ENCODE data around the gene THAP4.
"Not testable (repeated sequence)": the region's sequence is repeated elsewhere in the genome, so short reads cannot be mapped to it uniquely, and the experiment has no call there.

The THAP4 gene

DNA sequence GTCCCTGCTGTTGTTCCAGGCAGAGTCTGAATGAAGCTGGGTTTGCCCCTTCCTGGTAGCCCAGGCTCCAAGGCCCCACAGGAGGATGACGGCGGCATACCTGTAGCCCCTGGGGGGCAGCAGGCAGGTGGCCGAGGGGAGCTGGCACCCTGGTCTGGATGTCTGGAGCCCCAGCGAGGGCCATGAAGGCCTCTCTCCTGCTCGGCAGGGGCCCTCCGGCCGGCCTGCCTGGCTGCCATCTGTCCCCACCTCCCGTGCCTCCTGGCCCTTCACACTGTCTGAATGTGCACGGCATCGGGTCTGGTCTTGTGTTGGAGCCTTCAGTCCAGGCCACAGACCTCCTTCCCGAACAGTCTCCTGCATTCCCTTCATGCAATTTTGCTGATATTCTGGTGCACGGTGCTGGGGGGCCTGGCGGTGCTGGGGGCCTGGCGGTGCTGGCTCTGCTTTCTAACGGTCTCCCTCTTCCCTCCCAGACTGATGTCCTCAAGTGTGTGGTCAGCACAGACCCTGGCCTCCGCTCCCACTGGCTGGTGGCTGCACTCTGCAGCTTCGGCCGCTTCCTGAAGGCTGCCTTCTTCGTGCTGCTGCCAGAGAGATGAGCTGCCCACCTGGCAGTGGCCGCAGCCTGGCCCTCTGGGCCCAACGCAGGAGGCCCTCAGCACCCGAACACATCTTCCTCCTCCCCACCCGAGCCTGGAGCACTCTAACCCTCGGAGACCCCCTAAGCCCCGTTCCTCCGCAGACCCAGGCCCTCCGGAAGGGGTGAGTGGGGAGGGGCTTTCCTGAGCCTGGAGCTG is 64.9 kb downstream of the THAP4 start:
- no peaks in the 10 kb centered on the region for H3K9me3 ChIP-seq (ENCODE audit: control insufficient read depth, low read length)
- H3K36me3 ChIP-seq (ENCODE audit: control insufficient read depth, insufficient read depth, low read length), result no peaks in the 10 kb centered on the region
- 94% methylated on average over 27 of the region's 27 CpGs for WGBS, 2 experiments
- no peaks in the 10 kb centered on the region for H3K27me3 ChIP-seq (ENCODE audit: control insufficient read depth, insufficient read depth, low read length, poor library complexity, severe bottlenecking)
- no peak overlapping the region for H3K4me3 ChIP-seq (ENCODE audit: insufficient read depth, low read depth, low read length)
- no peak overlapping the region for H3K27ac ChIP-seq (ENCODE audit: insufficient read depth, low read depth, low read length, poor library complexity, severe bottlenecking)
- H3K4me1 ChIP-seq (ENCODE audit: control insufficient read depth, insufficient read depth, low read length), result no peaks in the 10 kb centered on the region

DNA sequence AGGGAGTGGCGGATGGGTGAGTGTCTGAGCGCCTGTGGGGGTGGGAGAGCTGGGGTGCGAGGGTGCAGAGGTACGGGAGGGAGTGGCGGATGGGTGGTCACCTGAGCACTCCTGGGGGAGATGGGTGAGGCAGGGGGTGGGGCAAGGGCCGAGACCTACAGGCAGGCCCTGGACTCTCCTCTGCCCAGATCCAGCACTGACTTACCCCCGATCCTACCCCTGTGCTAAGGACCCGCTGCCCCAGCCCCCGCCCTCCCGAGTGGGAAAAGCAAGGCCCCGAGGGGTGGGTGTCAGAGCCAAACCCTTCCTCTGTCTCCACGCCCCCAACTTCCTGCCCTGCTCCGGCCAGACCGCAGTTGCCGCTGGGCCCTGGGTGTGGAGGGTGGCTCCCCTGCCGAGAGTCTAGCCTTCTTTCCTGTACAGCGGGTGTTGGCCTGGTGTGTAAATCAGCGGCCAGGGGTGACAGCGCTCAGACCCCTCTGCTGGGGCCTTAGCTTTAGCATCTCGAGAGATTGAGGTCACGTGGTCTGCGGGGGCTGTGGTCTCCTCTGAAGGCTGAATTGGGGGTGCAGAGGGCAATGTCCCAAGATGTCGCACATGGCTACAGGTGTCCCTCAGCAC is 65.9 kb downstream of the THAP4 start:
- 92 to 94% methylated on average over 23 of the region's 23 CpGs for WGBS, 2 experiments
- Histone ChIP-seq H3K27ac (ENCODE audit: insufficient read depth, low read depth, low read length, poor library complexity, severe bottlenecking) (no peak overlapping the region), H3K36me3 (ENCODE audit: control insufficient read depth, insufficient read depth, low read length) (no peaks in the 10 kb centered on the region), H3K9me3 (ENCODE audit: control insufficient read depth, low read length) (no peaks in the 10 kb centered on the region), H3K4me3 (ENCODE audit: insufficient read depth, low read depth, low read length) (no peak overlapping the region), H3K27me3 (ENCODE audit: control insufficient read depth, insufficient read depth, low read length, poor library complexity, severe bottlenecking) (no peaks in the 10 kb centered on the region), H3K4me1 (ENCODE audit: control insufficient read depth, insufficient read depth, low read length) (no peaks in the 10 kb centered on the region)

DNA sequence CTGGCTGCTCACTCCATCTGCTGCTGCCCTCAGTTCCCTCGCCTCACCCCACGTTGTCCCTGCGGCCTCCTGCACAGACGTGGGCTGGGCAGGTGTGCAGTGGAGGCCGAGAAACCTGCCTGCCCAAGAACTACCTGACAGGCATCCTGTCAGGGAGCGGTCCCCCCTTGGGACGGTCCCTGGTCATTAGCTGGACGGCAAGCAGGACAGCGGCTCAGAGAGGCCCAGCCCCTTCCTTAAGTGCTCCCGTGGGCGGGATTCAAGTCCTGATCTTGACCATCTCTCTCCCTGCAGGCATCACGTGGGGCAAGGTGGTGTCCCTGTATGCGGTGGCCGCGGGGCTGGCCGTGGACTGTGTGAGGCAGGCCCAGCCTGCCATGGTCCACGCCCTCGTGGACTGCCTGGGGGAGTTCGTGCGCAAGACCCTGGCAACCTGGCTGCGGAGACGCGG is 67.1 kb downstream of the THAP4 start:
- 94 to 95% methylated on average over 23 of the region's 23 CpGs for WGBS, 2 experiments
- Histone ChIP-seq H3K4me3 (ENCODE audit: insufficient read depth, low read depth, low read length) (no peak overlapping the region), H3K36me3 (ENCODE audit: control insufficient read depth, insufficient read depth, low read length) (no peaks in the 10 kb centered on the region), H3K4me1 (ENCODE audit: control insufficient read depth, insufficient read depth, low read length) (peaks cover 8% of the 10 kb centered on the region), H3K27me3 (ENCODE audit: control insufficient read depth, insufficient read depth, low read length, poor library complexity, severe bottlenecking) (no peaks in the 10 kb centered on the region), H3K9me3 (ENCODE audit: control insufficient read depth, low read length) (no peaks in the 10 kb centered on the region), H3K27ac (ENCODE audit: insufficient read depth, low read depth, low read length, poor library complexity, severe bottlenecking) (no peak overlapping the region)

DNA sequence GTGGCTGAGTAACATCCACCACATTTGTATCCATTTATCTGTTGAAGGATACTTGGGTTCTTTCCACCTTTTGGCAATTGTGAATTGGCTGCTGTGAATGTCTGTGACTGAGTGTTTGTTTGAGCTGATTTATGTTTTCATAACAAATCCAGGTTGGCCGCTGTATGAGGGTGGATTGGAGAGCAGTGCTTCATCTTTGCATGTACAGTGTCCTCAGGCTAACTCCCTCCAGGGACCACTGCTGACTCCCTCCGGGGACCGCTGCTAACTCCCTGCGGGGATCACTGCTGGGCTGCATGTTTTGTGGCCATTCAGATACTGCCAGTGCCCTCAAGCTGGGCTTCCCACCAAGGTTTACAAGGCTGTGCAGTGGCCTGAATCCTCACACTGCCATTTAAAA is 68.2 kb downstream of the THAP4 start:
- Histone ChIP-seq H3K4me1 (ENCODE audit: control insufficient read depth, insufficient read depth, low read length) (peaks cover 9% of the 10 kb centered on the region), H3K27me3 (ENCODE audit: control insufficient read depth, insufficient read depth, low read length, poor library complexity, severe bottlenecking) (no peaks in the 10 kb centered on the region), H3K4me3 (ENCODE audit: insufficient read depth, low read depth, low read length) (no peak overlapping the region), H3K27ac (ENCODE audit: insufficient read depth, low read depth, low read length, poor library complexity, severe bottlenecking) (no peak overlapping the region), H3K9me3 (ENCODE audit: control insufficient read depth, low read length) (no peaks in the 10 kb centered on the region), H3K36me3 (ENCODE audit: control insufficient read depth, insufficient read depth, low read length) (no peaks in the 10 kb centered on the region)
- 87 to 90% methylated on average over 4 of the region's 4 CpGs for WGBS, 2 experiments

DNA sequence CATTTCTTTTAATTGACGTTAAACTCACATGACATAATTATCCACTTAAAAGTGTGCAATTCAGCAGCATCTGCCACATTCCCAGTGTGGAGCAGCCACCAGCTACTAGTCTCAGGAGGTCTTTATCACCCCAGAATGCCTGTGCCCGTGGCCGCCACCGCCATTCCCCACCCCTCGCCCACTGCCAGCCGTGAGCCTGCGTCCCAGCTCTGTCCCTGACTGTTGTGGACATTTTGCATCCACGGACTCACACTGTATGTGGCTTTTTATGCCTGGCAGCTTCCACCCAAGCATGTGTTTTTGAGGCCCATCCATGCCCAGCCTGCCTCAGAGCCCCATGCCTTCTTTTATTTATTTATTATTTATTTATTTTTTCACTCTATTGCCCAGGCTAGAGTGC is 69.2 kb downstream of the THAP4 start:
- H3K9me3 ChIP-seq (ENCODE audit: control insufficient read depth, low read length), result no peaks in the 10 kb centered on the region
- no peaks in the 10 kb centered on the region for H3K36me3 ChIP-seq (ENCODE audit: control insufficient read depth, insufficient read depth, low read length)
- H3K4me1 ChIP-seq (ENCODE audit: control insufficient read depth, insufficient read depth, low read length), result peaks cover 9% of the 10 kb centered on the region
- H3K27me3 ChIP-seq (ENCODE audit: control insufficient read depth, insufficient read depth, low read length, poor library complexity, severe bottlenecking), result no peaks in the 10 kb centered on the region
- H3K27ac ChIP-seq (ENCODE audit: insufficient read depth, low read depth, low read length, poor library complexity, severe bottlenecking), result no peak overlapping the region
- 92 to 95% methylated on average over 8 of the region's 8 CpGs for WGBS, 2 experiments
- no peak overlapping the region for H3K4me3 ChIP-seq (ENCODE audit: insufficient read depth, low read depth, low read length)

DNA sequence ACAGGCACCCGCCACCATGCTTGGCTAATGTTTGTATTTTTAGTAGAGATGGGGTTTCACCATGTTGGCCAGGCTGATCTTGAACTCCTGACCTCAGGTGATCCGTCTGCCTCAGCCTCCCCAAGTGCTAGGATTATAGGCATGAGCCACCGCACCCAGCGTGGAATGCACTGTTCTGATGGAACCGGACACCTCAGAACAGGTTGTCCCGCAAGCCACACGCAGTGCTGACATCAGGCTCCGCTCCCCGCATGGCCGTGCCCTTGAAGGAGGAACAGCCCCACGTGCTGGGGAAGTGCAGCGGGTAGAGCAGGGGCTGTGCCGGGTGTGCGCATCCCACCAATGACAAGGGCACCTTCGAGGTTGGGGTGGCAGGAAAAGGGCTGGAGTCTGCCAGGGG is 69.7 kb downstream of the THAP4 start:
- H3K4me1 ChIP-seq (ENCODE audit: control insufficient read depth, insufficient read depth, low read length); H3K27me3 ChIP-seq (ENCODE audit: control insufficient read depth, insufficient read depth, low read length, poor library complexity, severe bottlenecking); H3K27ac ChIP-seq (ENCODE audit: insufficient read depth, low read depth, low read length, poor library complexity, severe bottlenecking); H3K9me3 ChIP-seq (ENCODE audit: control insufficient read depth, low read length); H3K36me3 ChIP-seq (ENCODE audit: control insufficient read depth, insufficient read depth, low read length); H3K4me3 ChIP-seq (ENCODE audit: insufficient read depth, low read depth, low read length): not testable (repeated sequence)
- WGBS, 2 experiments, result 93 to 94% methylated on average over 15 of the region's 15 CpGs

DNA sequence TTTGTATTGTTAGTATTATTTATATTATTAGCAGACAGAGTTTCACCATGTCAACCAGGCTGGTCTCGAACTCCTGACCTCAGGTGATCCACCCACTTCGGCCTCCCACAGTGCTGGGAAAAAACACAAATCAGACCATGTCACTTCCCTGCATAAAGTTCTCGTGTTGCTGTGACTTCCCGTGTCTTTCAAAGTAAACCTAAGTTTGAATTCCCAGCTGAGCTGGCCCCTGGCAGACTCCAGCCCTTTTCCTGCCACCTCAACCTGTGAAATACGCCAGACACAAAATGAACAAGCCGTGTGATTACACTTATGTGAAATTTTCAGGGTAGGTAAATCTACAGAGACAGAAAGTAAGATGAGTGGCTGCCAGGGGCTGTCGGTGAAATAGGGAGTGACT is 70.5 kb downstream of the THAP4 start:
- 94 to 96% methylated on average over 7 of the region's 7 CpGs for WGBS, 2 experiments
- H3K27me3 ChIP-seq (ENCODE audit: control insufficient read depth, insufficient read depth, low read length, poor library complexity, severe bottlenecking), result no peaks in the 10 kb centered on the region
- no peak overlapping the region for H3K27ac ChIP-seq (ENCODE audit: insufficient read depth, low read depth, low read length, poor library complexity, severe bottlenecking)

DNA sequence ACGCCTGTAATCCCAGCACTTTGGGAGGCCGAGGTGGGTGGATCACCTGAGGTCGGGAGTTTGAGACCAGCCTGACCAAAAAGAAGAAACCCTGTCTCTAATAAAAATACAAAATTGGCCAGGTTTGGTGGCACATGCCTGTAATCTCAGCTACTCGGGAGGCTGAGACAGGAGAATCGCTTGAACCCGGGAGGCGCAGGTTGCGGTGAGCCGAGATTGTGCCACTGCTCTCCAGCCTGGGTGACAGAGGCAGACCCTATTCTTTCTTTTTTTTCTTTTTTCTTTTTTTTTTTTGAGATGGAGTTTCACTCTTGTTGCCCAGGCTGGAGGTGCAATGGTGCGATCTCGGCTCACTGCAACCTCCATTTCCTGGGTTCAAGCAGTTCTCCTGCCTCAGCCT is 70.9 kb downstream of the THAP4 start:
- H3K4me3 ChIP-seq (ENCODE audit: insufficient read depth, low read depth, low read length); H3K27ac ChIP-seq (ENCODE audit: insufficient read depth, low read depth, low read length, poor library complexity, severe bottlenecking); H3K9me3 ChIP-seq (ENCODE audit: control insufficient read depth, low read length); H3K27me3 ChIP-seq (ENCODE audit: control insufficient read depth, insufficient read depth, low read length, poor library complexity, severe bottlenecking); H3K36me3 ChIP-seq (ENCODE audit: control insufficient read depth, insufficient read depth, low read length); H3K4me1 ChIP-seq (ENCODE audit: control insufficient read depth, insufficient read depth, low read length): not testable (repeated sequence)
- WGBS, 2 experiments, result 93 to 94% methylated on average over 11 of the region's 11 CpGs

More for the DNA sequence above, 70.5 kb downstream of the THAP4 start:
- H3K9me3 ChIP-seq (ENCODE audit: control insufficient read depth, low read length), result no peaks in the 10 kb centered on the region
- no peak overlapping the region for H3K4me3 ChIP-seq (ENCODE audit: insufficient read depth, low read depth, low read length)
- H3K36me3 ChIP-seq (ENCODE audit: control insufficient read depth, insufficient read depth, low read length), result no peaks in the 10 kb centered on the region
- peaks cover 9% of the 10 kb centered on the region for H3K4me1 ChIP-seq (ENCODE audit: control insufficient read depth, insufficient read depth, low read length)

DNA sequence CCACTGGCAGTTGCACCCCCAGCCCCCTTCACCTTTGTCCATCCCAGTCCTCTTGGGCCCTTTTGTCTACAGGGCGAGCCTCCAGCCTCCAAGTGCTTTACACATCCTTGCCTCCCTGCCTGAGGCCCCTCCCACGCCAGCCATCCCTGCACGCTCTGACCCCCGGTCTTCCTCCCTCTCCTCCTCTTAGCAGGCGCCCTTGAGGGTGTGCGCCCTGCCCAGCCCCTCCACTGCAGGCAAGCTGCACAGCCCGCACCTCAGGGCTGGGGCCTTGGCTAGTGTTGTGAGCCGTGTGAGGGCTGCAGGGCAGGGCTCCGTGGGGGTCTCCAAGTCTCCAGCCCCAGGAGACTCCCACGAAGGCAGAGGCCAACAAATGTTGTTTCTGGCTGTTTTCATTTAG is 71.5 kb downstream of the THAP4 start:
- no peaks in the 10 kb centered on the region for H3K36me3 ChIP-seq (ENCODE audit: control insufficient read depth, insufficient read depth, low read length)
- no peaks in the 10 kb centered on the region for H3K27me3 ChIP-seq (ENCODE audit: control insufficient read depth, insufficient read depth, low read length, poor library complexity, severe bottlenecking)
- H3K4me3 ChIP-seq (ENCODE audit: insufficient read depth, low read depth, low read length), result no peak overlapping the region
- H3K27ac ChIP-seq (ENCODE audit: insufficient read depth, low read depth, low read length, poor library complexity, severe bottlenecking), result no peak overlapping the region
- WGBS, 2 experiments, result 75% methylated on average over 10 of the region's 10 CpGs
- no peaks in the 10 kb centered on the region for H3K9me3 ChIP-seq (ENCODE audit: control insufficient read depth, low read length)
- peaks cover 9% of the 10 kb centered on the region for H3K4me1 ChIP-seq (ENCODE audit: control insufficient read depth, insufficient read depth, low read length)

DNA sequence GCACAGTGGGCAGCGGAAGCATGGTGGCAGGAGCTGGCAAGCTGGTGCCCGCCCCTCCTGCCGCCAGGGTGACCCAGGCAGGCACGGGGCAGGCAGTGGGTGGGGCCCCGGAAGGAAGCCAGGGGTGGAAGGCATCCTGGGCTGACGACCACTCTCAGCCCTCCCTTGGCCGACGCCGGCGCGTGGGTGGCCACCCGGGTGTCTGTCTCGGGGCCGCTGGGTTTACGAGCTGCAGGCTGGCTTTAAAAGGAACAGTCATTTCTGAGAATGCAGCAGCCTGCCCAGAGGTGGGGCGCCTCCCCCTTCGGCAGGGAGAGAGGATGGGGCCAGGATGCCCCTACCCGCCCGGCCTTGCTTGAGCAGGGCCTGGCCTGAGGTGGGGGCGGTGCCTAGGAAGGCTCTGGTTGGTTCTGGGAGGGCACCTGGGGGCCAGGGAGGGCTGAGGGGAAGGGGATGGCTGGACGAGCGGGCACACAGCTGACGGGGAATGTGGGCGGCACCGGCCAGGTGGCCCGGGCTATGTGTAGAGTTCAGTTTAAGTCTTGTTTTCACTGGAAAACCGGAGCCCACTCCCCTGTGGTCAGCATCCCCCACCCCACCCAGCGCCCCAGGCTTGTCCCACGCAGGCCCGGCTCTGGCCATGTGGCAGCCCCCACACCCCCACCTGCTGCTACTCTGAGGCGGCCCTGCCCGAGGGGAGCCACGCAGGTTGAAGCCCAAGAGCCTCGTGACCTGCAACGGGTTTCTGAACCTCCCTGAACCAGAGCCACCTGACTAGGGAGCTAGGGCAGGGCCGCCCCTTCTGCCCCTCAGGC is 72.2 kb downstream of the THAP4 start:
- Histone ChIP-seq H3K9me3 (ENCODE audit: control insufficient read depth, low read length) (no peaks in the 10 kb centered on the region), H3K4me3 (ENCODE audit: insufficient read depth, low read depth, low read length) (no peak overlapping the region), H3K27me3 (ENCODE audit: control insufficient read depth, insufficient read depth, low read length, poor library complexity, severe bottlenecking) (peaks cover 5% of the 10 kb centered on the region), H3K4me1 (ENCODE audit: control insufficient read depth, insufficient read depth, low read length) (peaks cover 15% of the 10 kb centered on the region), H3K27ac (ENCODE audit: insufficient read depth, low read depth, low read length, poor library complexity, severe bottlenecking) (no peak overlapping the region), H3K36me3 (ENCODE audit: control insufficient read depth, insufficient read depth, low read length) (no peaks in the 10 kb centered on the region)
- WGBS, 2 experiments, result 90 to 92% methylated on average over 36 of the region's 36 CpGs

All from ectodermal cell (in vitro differentiated cells).